GM19035 (cell line): ENCODE measurements around the gene OR10A6.
A peak's percentile ranks its signal among the peaks of the same experiment; 100 is the strongest.

Experiments used
- ATAC-seq: cut with Tn5 transposase; IDR thresholded peaks from one replicate; pipeline ENCODE4 v1.9.1; 2021; ENCODE audit not compliant: unreplicated experiment

Gene OR10A6

DNA sequence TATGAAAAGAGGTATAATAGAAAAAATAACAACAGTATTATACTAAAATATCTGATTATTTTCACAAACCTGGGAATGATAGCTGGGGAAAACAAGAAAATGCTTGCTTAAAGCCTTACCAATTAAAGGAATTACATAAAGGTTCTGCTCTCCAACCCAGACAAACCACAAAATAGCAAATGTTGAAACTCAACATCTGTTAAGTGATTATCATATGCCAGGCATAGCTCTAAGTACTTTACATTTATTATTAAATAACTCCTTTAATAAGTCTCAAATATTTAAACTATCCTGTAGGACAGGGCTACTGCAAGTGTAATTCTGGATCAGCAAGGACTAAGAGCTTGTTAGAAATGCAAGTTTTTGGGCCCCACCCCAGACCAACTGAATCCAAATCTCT is 20.1 kb downstream of the OR10A6 start:
- ATAC-seq = no peak

DNA sequence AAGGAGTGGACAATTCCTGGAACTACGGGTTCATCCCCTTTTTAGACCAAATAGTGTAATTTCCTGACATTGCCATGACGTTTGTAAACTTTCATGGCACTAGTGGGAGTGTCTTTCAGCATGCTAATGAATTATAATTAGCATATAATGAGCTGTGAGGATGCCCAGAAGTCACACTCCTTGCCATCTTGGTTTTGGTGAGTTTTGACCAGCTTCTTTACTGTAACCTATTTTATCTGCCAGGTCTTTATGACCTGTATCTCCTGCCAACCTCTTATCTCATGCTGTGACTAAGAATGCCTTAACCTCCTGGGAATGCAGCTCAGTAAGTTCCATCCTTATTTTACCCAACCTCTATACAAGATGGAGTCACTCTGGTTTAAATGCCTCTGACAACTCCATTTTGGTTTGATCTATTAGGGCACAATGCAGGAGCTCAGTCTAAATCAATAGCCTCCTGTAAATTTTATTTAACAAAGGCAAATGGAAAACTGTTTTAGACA is 20.7 kb downstream of the OR10A6 start:
- ATAC-seq = no peak

DNA sequence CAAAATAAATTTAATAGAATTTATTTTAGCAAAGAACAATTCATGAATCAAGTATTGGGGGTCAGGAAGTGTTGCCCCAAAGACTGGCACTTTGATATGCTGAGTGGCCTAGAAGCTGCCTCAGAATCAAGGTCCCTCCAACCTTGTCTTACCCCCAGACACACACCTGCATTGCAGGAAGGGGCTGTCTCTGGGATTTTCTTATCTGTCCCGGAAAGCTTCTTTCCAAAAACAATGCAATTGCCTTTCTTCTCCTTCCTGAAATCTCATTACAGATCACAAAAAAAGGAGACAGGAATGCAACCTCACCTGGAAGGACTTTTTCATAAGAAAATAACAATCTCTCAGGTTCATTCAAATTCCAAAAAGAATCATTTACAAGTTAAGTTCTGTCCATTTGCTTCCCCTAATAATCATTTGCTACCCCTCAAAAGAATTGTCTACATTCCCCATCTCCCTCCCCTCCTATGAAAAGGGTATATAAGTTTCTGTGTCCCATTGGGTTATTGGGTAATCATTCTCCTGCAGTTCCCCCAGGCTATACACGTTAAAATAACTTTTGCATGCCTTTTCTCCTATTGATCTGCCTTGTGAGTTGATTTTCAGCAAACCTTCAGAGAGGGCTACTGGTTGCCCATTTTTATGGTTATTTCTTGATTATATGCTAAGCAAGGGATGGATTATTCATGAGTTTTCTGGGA is 21.3 kb downstream of the OR10A6 start:
- no peak for ATAC-seq

- no peak for ATAC-seq
Observed at GRCh38 chr11:7907121-7907520, 23.9 kb downstream of the OR10A6 start.

DNA sequence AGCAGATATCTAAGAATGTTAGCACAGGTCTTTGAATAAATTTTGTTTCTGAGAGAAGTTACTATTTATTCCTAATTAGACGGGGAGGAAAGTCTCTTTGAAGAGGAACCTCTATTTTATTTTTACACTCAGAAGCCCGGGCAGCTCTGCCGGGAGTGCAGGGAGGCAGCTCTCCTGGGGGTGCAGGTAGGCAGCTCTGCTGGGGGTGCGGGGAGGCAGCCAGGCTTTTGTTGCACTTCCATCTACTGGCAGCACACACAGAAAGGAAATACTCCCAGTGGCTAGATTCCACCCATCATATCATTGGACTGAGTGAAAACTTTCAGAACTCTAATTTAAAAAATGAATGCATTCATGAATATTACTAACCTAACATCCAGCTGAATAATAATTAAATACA is 24.6 kb downstream of the OR10A6 start:
- no peak for ATAC-seq

DNA sequence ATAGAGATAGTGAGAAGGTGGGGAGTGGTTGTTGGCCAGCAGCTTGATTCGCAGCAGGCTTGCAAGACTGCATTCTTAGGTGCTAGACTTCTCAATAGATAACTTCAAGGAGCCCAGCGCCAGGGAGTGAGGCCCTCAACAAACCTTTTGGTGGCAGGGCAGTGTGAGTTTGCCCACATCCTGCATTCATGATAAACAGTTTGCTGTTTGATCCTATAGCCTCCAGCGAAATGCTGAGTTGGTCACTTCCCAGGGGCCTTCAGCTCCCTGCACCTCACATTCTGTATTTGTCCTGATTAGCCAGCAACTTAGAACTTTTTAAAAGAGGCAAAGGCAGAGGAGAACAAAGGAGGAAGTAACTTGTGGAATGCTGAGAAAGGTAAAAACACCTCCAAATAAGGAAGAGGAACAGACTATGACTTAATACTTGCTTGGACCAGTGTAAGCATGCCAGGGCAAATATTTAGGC is 25.1 kb downstream of the OR10A6 start:
- ATAC-seq = no peak

- ATAC-seq = no peak
Observed at GRCh38 chr11:7905549-7905948, 25.5 kb downstream of the OR10A6 start.

DNA sequence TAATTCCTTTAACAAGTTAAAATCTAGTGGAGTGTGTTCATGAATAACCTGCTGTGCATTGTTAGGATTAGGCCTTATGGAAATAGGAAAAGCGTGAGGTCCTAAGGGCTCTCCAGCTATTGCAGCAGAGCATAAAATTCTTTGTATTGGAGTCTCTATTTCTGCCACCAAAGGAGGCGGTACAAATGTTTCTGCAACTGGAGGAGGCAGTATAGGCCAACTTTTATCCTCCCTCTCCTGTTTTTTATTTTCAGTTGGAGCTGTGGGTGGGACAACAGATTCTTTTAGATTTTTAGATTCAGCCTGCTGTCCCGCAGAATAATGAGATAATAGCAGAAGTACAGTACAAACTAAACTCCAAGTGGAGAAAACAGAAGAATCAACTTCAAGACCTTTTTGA is 26.2 kb downstream of the OR10A6 start:
- ATAC-seq = no peak

GRCh38 chr11:7903940-7904339 is 27.1 kb downstream of the OR10A6 start:
- no peak for ATAC-seq

GRCh38 chr11:7901319-7901854 is 29.7 kb downstream of the OR10A6 start:
- no peak for ATAC-seq

DNA sequence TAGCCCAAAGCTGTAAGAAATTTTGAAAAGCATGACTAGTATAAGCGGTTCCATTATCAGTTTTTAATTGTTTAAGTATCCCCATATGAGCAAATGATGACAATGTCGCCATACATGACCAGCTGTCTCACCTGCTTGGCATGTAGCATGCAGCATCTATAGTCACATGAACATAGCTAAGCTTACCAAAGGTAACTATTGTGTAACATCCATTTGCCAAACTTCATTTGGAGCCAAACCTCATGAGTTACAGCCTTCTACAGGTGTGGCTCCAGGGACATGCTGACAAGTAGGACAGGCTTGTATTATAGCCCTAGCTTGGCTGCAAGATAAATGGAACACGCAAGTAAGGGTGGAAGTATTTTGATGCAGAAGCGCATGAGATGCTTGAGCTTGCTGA is 30.4 kb downstream of the OR10A6 start:
- ATAC-seq = no peak

DNA sequence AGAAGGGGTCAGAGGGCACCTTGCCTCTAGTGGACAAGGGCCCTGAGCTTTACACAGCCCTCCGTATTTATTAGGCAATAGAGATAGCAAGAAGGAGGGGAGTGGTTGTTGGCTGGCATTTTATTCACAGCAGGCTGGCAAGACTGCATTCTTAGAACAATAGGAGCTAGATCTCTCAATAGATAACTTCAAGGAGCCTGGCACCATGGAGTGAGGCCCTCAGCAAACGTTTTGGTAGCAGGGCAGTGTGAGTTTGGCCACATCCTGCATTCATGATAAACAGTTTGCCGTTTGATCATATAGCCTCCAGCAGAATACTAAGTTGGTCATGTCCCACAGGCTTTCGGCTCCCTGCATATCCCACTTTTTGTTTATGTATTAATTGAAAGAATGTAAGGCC is 31.6 kb downstream of the OR10A6 start:
- ATAC-seq = no peak

DNA sequence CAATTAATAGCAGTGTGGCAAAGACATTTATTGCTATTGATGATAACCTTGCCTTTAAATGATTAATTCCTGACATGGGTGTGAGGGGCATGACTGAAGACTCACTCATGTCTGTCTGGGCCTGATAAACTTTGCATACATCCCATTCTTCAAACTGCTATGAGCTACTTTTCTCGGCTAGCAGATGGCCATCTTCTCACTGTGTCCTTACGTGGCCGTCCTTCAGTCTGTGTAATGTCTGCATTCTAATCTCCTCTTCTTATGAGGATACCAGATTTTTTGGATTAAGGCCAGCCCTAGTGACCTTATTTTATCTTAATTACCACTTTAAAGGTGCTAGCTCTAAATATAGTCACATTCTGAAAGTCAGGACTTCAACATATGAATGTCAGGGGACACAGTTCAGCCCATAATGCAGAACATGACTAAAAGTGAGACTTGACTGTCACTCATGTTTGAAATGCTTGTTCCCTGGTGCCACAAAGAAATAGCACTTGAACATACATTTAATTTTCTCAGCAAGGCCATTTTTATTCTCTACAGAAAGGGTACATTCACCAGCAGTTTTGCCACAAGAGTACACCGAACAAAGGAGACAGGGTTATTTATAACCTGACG is 32.3 kb downstream of the OR10A6 start:
- no peak for ATAC-seq

DNA sequence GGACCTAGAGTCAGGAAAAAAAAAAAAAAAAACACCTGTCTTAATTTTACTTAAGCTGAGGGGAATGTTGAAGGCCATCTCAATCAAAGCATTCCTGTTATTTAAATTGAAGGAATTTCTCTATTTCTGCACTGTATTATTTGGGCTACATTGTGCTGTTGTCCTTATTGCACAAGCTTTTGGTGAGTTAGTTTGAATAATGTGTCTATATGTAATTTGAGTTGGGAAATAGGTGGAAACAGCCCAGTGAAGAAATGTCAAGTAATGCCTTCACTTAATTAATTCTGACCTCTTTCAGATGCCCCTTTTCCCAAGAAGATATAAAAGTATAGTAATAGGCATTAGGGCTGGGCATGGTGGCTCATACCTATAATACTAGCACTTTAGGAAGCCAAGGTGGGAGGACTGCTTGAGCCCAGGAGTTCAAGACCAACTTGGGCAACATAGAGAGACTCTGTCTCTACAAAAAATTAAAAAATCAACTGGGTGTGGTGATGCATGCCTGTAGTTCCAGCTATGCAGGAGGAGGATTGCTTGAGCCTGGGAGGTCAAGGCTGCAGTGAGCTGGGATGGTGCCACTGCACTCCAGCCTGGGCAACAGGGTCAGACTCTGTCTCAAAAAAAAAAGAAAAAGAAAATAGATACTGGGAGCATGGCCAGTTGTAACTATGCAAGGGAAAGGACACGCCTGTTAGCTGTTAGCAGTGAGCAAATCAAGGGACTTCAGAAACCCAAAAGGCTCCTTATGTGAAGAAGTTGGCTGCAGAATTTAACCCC is 34.9 kb downstream of the OR10A6 start:
- no peak for ATAC-seq

DNA sequence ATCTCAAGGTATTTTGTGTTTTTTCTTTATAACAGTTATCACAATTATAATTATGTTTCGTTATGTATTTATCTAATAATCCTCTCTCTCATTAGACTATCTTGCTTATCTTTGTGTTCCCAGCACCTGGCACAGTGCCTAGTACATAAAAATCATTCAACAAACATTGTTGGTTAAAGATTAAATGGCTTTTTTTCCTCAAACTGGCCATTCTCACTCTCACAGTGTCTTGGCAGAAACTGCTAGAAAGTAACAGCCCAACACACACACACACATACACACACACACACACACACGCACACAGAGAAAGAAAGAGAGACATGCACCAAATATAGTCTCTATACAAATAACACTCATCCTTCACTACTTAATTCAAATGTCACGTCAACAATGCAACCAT is 36.8 kb downstream of the OR10A6 start:
- ATAC-seq = no peak

DNA sequence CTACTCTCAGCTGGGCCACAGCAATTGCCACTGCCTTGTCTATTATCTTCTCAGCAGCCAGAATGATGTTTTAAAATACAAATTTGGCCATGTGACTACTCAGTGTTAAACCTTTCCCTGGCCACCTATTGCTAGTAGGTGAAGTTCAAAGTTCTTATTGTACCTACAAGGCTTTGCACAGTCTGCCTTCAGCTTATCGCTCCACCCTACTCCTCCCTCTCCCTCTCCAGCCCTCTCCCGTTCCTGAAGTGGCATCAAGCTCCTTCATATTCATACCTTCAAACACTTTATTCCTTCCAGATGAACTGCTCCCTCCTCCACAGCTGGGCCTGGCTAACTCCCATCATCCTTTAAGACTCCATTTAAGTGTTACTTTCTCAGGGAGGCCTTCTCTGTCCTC is 37.3 kb downstream of the OR10A6 start:
- ATAC-seq = no peak

DNA sequence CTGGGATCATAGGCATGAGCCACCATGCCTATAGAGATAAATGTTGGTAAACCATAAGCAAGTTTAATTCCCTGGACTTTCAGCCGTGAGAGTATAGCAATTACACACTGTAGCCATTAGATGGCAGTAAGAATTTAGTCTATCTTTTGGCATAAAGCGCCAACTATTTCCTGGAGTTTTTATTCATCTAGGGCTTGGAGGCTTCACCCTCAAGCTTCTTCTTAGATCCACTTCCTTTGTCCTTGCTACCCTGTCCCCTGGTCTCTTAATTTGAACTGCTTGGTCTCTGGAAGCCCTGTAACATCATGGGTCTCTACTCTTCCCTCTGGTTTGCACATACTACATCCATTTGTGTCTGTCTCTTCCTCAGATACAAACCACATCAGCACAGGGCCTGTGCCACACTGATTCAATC is 38.2 kb downstream of the OR10A6 start:
- peak; percentile 76 for ATAC-seq

GRCh38 chr11:7892059-7892699 is 38.9 kb downstream of the OR10A6 start:
- peak; percentile 36 for ATAC-seq

GRCh38 chr11:7890417-7891172 is 40.5 kb downstream of the OR10A6 start:
- ATAC-seq = no peak

- ATAC-seq = peak; percentile 39
Observed at GRCh38 chr11:7889985-7890384, 41.1 kb downstream of the OR10A6 start.
